Loucy (cell line): ENCODE measurements around the gene GNL3.

Experiments
- H2AFZ ChIP-seq: fragments of 200-600 bp; sonication (generic); 2 replicates; pipeline ENCODE4 v1.6.0; 2016; ENCODE audit warnings: antibody characterized with exemption, mild to moderate bottlenecking, low read length, moderate library complexity
- H3F3A ChIP-seq: fragments of 200-600 bp; 2 replicates; pipeline ENCODE4 v1.6.0; 2016; ENCODE audit warnings: antibody characterized with exemption, low read depth, mild to moderate bottlenecking
- H3K27me3 ChIP-seq: fragments of 200-600 bp; sonication (generic); 2 replicates; pipeline ENCODE4 v1.6.1; 2014; ENCODE audit warnings: low read length, mild to moderate bottlenecking; ENCODE audit not compliant: insufficient read depth, poor library complexity, severe bottlenecking
- H3K36me3 ChIP-seq: fragments of 200-600 bp; sonication (generic); 2 replicates; pipeline ENCODE4 v1.6.1; 2016; ENCODE audit warnings: low read length; ENCODE audit not compliant: insufficient read depth
- H3K4me1 ChIP-seq: fragments of 200-600 bp; sonication (generic); 2 replicates; pipeline ENCODE4 v1.5.1; 2014; ENCODE audit warnings: low read length, mild to moderate bottlenecking; ENCODE audit not compliant: insufficient read depth, poor library complexity, severe bottlenecking
- H3K4me2 ChIP-seq: fragments of 200-600 bp; sonication (generic); 2 replicates; pipeline ENCODE4 v1.6.0; 2014; ENCODE audit warnings: antibody characterized with exemption, low read length, low read depth, mild to moderate bottlenecking; ENCODE audit not compliant: poor library complexity, severe bottlenecking
- H3K4me3 ChIP-seq: fragments of 200-600 bp; sonication (generic); 2 replicates; pipeline ENCODE4 v1.5.1; 2014; ENCODE audit warnings: low read length, mild to moderate bottlenecking, mixed read lengths; ENCODE audit not compliant: poor library complexity, severe bottlenecking
- H3K79me2 ChIP-seq: fragments of 200-600 bp; sonication (generic); 2 replicates; pipeline ENCODE4 v1.6.1; 2014; ENCODE audit warnings: low read length; ENCODE audit not compliant: insufficient read depth
- H3K9ac ChIP-seq: fragments of 200-600 bp; sonication (generic); 2 replicates; pipeline ENCODE4 v1.6.0; 2014; ENCODE audit warnings: mild to moderate bottlenecking, low read depth, low read length, moderate library complexity; ENCODE audit not compliant: poor library complexity, severe bottlenecking
- H3K9me2 ChIP-seq: fragments of 200-600 bp; sonication (generic); replicated peaks from 2 replicates; pipeline ENCODE4 v1.6.1; 2016; ENCODE audit warnings: low read depth, low read length, mixed read lengths
- H3K9me3 ChIP-seq: fragments of 200-600 bp; sonication (generic); 2 replicates; pipeline ENCODE4 v1.6.1; 2014; ENCODE audit warnings: mild to moderate bottlenecking, antibody characterized with exemption, low read length, low read depth; ENCODE audit not compliant: insufficient read depth
- H4K20me1 ChIP-seq: fragments of 200-600 bp; sonication (generic); 2 replicates; pipeline ENCODE4 v1.6.0; 2014; ENCODE audit warnings: antibody characterized with exemption, low read length, mild to moderate bottlenecking; ENCODE audit not compliant: insufficient read depth, poor library complexity, severe bottlenecking
- CTCF ChIP-seq: fragments of 200-600 bp; sonication (generic); conservative IDR thresholded peaks from 2 replicates; pipeline ENCODE4 v1.5.1; 2014; ENCODE audit warnings: mild to moderate bottlenecking, antibody characterized with exemption, low read length
- EZH2phosphoT487 ChIP-seq: fragments of 200-600 bp; IDR thresholded peaks from 2 replicates; pipeline ENCODE4 v1.6.1; 2018; ENCODE audit warnings: antibody characterized with exemption, mild to moderate bottlenecking, moderate library complexity, borderline replicate concordance

The GNL3 gene

GRCh38 chr3:52655895-52656294 is 29.9 kb upstream of the GNL3 start:
- H3K4me2 ChIP-seq, result no peak overlapping the region
- TF ChIP-seq EZH2phosphoT487 (no peak), CTCF (no peak)
- no peaks in the 10 kb centered on the region for H3K79me2 ChIP-seq
- no peak overlapping the region for H2AFZ ChIP-seq
- no peaks in the 10 kb centered on the region for H3K27me3 ChIP-seq
- no peaks in the 10 kb centered on the region for H3K9me3 ChIP-seq
- H3K9ac ChIP-seq, result no peak overlapping the region
- no peaks in the 10 kb centered on the region for H4K20me1 ChIP-seq
- no peak overlapping the region for H3K4me3 ChIP-seq
- no peaks in the 10 kb centered on the region for H3K9me2 ChIP-seq
- H3K4me1 ChIP-seq, result peaks cover 4% of the 10 kb centered on the region
- H3K36me3 ChIP-seq, result peaks cover 87% of the 10 kb centered on the region
- H3F3A ChIP-seq, result peaks cover under 1% of the 10 kb centered on the region; the same call in 1 of the 2 replicates

- Histone ChIP-seq H2AFZ (no peak overlapping the region), H3K36me3 (peaks cover 85% of the 10 kb centered on the region), H3K27me3 (no peaks in the 10 kb centered on the region), H3K9me2 (no peaks in the 10 kb centered on the region), H3K4me2 (no peak overlapping the region), H3K4me3 (no peak overlapping the region), H3K79me2 (no peaks in the 10 kb centered on the region), H3K4me1 (no peaks in the 10 kb centered on the region), H3F3A (no peaks in the 10 kb centered on the region), H3K9me3 (no peaks in the 10 kb centered on the region), H3K9ac (no peak overlapping the region), H4K20me1 (no peaks in the 10 kb centered on the region)
- TF ChIP-seq EZH2phosphoT487, result no peak
- no peak for TF ChIP-seq CTCF
Measured at GRCh38 chr3:52660046-52660445, 25.8 kb upstream of the GNL3 start.

- Histone ChIP-seq H3K36me3 (peaks cover 78% of the 10 kb centered on the region), H3K9me2 (no peaks in the 10 kb centered on the region), H3K4me1 (no peaks in the 10 kb centered on the region), H3K79me2 (no peaks in the 10 kb centered on the region), H3K4me2 (no peak overlapping the region), H3K27me3 (no peaks in the 10 kb centered on the region), H3K9me3 (no peaks in the 10 kb centered on the region), H3F3A (no peaks in the 10 kb centered on the region), H2AFZ (no peak overlapping the region), H3K4me3 (no peak overlapping the region), H4K20me1 (no peaks in the 10 kb centered on the region), H3K9ac (no peak overlapping the region)
- no peak for TF ChIP-seq CTCF
- TF ChIP-seq EZH2phosphoT487, result no peak
Measured at GRCh38 chr3:52663098-52663497, 22.7 kb upstream of the GNL3 start.
